GM21390 (cell line): ENCODE measurements around the gene AMIGO1.

ENCODE experiments used
- ATAC-seq: cut with Tn5 transposase; IDR thresholded peaks from one replicate; pipeline ENCODE4 v1.9.1; 2021; ENCODE audit not compliant: unreplicated experiment

The AMIGO1 gene

GRCh38 chr1:109534307-109534858 lies 24.9 kb upstream of the AMIGO1 start:
- ATAC-seq: no peak

GRCh38 chr1:109532365-109533136 lies 23.0 kb upstream of the AMIGO1 start:
- ATAC-seq: peak; percentile 72

DNA sequence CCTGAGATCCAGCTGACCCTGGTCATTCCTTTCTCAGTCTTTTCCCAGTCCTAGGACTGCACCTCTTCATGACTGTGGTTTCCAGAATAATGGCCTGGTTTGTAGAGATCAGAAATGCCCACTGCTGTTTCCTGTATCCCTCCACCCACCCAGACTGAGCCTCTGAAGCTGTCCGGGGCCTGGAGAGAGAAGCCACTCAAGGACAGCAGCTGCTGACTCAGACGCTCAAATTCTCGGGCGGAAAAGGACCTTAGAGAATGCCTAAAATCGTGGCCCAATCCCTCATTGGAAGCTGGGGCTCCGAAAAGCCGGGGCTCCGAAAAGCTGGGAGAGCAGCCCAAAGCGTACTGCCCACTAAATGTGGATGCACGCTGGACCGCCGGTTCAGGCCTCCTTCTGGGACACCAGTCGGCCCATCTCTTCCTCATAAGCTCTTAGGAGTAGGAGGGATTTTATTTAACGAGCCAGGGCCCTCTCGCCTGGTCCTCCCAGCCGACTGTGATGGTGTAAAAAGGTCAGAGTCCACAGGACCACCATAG lies 22.4 kb upstream of the AMIGO1 start:
- no peak for ATAC-seq

GRCh38 chr1:109531380-109531779 lies 21.9 kb upstream of the AMIGO1 start:
- ATAC-seq: no peak

GRCh38 chr1:109530457-109531087 lies 21.0 kb upstream of the AMIGO1 start:
- no peak for ATAC-seq

DNA sequence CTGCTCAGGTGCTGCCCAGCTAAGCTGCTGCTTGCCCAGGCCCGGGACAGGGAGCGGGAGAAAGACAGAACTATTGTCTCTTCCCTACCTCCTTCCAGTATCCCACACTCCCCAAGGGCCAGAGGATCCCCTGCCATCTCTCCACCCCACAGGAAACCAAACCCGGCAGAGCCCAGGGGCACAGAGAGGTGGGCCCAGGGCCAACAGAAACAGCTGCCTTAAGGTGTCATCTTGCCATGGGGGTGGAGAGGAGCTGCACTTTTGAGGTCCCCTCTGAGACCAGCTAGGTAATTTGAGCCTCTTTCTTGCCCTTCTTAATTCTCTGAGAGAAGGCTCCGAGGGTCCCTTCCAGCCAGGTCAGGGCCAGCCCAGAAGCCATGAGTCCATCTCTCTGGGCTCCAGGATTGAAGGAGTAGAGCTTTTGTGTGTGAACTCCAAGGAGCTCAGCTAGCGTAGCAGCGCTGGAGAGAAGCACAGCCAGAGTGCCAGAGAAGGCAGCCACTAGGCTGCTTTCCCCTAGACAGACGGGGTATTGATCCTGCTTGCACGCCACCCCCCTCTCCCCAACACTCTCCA lies 20.4 kb upstream of the AMIGO1 start:
- ATAC-seq: no peak

GRCh38 chr1:109528712-109529111 lies 19.2 kb upstream of the AMIGO1 start:
- no peak for ATAC-seq

- no peak for ATAC-seq
Observed at GRCh38 chr1:109527846-109528695, 18.5 kb upstream of the AMIGO1 start.

- ATAC-seq: no peak
Observed at GRCh38 chr1:109527098-109527811, 17.7 kb upstream of the AMIGO1 start.

DNA sequence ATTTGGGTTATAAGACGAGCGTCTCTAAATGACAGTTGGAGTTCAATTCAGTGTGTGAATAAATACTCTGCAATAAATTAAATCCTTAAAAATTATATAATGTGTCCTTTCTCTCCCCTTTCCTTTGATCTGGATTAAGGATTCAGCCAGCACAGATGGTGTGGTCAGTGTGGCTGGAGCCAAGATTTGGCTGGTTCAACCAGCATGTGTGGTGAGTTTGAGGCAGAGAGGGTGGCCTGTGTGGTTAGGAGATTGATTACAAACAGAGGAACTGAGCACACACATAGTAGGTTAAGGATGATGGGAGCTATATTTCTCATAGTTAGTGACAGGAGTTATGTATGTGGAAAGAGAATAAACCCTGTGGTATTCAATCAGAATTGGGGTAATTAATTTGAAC lies 14.2 kb upstream of the AMIGO1 start:
- no peak for ATAC-seq

DNA sequence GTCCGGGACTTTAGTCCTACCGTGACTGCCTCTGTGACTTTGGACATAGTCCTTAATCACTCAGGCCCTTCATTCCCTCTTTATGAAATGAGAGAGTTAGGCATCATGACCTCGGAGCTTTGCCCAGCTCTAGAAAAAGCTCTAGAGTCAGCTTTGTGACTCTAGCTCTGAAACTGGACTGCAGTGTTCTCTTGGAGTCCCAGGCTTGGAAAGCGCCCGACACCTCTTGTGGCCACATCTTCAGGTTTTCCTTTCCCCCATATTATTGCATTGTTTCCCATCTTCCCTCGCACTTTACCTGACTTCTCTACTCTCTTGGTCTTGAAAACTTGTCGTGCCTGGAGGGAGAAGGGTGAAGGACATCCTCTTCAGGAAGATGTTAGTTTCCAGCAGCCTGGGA lies 12.5 kb upstream of the AMIGO1 start:
- no peak for ATAC-seq

- ATAC-seq: no peak
Observed at GRCh38 chr1:109521002-109521951, 11.8 kb upstream of the AMIGO1 start.

DNA sequence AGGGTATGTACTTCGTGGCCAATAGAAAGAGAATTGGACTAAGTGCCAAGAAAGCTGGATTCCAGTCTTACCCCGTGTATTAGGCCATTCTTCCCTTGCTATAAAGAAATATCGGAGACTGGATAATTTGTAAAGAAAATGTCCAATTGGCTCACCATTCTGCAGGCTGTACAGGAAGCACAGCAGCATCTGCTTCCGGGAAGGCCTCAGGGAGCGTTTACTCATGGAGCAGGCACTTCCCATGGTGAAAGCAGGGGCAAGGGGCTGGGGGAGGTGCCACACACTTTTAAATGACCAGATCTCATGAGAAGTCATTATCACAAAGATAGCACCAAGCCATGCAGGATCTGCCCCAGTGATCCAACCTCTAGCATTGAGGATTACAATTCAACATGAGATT lies 7.8 kb upstream of the AMIGO1 start:
- ATAC-seq: no peak

DNA sequence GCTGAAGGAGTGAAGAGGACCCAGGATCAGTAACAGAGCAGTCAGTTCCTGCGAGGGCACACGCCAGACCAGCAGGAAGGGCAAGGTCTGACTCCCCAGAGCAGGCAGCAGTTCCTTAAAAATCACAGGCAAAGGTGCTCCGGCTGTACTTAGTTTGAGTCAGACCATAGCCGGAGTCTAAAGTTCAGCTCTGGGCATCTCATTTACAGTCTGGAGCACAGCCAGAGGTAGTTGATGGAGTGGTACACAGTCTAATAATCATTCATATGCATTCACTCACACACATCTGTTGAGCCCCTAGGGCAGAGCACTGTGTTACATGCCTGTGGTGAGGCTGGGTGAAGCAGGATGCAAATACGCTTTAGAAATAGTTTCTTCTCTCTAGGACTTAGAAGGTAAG lies 7.3 kb upstream of the AMIGO1 start:
- no peak for ATAC-seq

DNA sequence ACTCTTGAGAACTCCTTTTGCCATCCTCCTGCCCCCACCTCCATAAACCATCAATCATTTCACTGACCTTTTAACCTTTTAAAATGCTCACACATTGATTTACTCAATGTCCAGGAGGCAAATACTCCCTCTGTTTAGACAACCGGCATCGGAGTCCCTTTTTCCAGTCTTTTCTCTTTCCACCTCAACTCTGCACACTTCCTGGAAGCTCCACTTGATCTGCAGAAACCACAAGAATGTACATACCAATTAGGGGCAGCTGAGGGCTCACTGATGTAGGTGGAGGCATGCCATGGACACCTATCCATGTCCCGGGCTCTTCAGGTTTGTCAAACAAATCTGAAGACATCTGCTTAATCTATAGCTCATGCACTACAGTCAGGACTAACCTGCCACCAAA lies 5.3 kb upstream of the AMIGO1 start:
- ATAC-seq: no peak

DNA sequence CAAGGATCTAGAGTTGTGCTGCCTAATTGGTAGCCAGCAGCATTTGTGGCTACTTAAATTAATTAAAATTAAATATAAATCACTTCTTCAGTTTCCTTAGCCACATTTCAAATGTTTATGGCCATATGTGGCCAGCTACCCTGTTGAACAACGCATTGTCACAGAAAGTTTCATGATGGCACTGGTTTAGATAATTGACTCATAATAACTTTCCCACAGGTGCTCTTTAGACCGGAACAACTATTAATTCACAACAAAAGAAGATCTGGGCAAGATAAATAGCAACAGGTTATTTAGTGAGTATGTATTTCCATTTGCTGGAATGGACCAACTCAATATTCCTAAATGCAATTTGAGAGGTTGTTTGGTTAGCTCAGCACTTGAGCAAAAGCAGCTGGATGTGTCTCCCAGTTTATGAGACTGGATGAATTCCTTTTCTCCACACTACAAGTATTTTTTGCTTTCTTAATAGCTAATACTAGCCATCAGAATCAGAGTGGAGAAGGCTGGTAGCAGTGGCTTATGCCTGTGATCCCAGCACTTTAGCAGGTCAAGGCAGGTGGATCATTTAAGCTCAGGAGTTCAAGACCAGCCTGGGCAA lies 3.7 kb upstream of the AMIGO1 start:
- ATAC-seq: no peak

DNA sequence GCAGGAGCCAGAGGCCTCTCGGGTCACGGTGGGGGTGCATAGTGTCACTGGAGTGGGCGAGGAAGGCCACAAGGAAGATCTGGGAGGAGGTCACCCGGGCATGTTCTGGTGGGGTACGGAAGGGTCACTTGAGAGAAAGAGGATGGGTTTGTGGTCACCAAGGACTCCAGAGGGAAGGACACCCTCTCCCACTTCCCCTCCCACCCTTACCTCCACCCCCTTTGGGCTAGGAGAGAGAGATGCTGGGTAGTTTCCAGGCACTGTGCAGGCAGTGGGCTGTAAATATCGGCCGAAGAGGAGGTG lies 703 bp downstream of the AMIGO1 start:
- ATAC-seq: no peak

DNA sequence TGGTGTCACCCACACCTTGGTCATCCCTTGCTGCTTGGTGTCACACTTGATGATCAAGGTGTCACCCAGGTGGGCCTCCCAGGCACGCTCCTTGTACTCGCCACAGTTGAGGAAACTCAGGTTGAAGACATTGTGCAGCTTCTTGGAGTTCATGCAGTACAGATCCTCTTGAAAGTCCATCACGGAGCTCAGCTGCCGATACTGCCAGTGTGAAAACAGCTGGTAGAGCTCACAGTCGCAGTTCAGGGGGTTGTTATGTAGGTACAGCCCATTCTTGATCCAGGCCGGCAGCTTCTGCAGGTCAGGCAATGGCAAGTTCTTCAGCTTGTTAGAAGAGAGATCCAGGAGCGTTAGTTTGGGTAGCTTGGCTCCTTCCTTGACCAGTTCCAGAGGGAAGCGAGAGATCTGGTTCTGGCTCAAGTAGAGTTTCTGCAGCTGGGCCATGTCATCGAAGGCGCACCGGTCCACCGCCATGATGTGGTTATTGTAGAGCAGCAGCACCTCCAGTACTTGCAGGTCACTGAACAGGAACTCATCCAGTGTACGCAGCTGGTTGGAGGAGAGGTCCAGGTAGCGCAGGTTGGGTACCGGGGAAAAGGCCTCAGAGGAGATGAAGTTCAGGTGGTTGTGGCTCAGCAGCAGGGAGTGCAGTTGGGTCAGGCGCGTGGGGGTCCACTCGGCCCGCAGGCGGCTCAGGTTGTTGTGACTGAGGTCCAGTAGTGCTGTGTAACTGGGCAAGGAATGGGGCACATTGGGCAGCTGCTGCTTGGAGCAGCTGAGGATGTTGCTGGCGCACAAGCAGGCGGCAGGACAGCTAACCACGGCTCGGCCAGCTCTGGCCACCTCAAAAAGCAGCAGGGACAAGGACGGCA lies 1.3 kb downstream of the AMIGO1 start:
- no peak for ATAC-seq
